Esophagus squamous epithelium (tissue), 5 donors: ENCODE data around the gene RGS7. TPM values are rescaled to one million over a fixed set of nuclear protein-coding genes. Genes with fewer than 3 reads are reported as not detected.
"Not testable (repeated sequence)": the region's sequence is repeated elsewhere in the genome, so short reads cannot be mapped to it uniquely, and the experiment has no call there.

ENCODE experiments used
- DNase-seq: peaks from one replicate; lab custom pipeline; 2025; lab: John Stamatoyannopoulos, UW
- H3K27ac ChIP-seq, 4 donors: fragments of 200-600 bp; sonication (generic); one replicate each; pipeline ENCODE4 v1.5.1; 2016 to 2019; ENCODE audit warnings: mild to moderate bottlenecking in 1 of 4
- H3K27me3 ChIP-seq, 4 donors: fragments of 200-600 bp; sonication (generic); 1 replicate in 3 of 4; 2 replicates in 1 of 4; pipeline versions ENCODE4 v1.5.1 to v1.6.0; 2017 to 2021; ENCODE audit warnings: antibody characterized with exemption in 1 of 4
- H3K36me3 ChIP-seq, 3 donors: fragments of 200-600 bp; sonication (generic); one replicate each; pipeline ENCODE4 v1.5.1; 2016 to 2019
- H3K4me1 ChIP-seq, 3 donors: fragments of 200-600 bp; sonication (generic); one replicate each; pipeline ENCODE4 v1.5.1; 2017 to 2019
- H3K4me3 ChIP-seq, 4 donors: fragments of 200-600 bp; sonication (generic); 1 replicate in 3 of 4; 2 replicates in 1 of 4; pipeline ENCODE4 v1.5.1; 2016 to 2019; ENCODE audit warnings: mild to moderate bottlenecking in 2 of 4, moderate library complexity in 1 of 4
- H3K9me3 ChIP-seq, 3 donors: fragments of 200-600 bp; sonication (generic); one replicate each; pipeline ENCODE4 v1.5.1; 2016 to 2019
- POLR2A ChIP-seq, 4 donors: fragments of 450-650 bp; IDR thresholded peaks; one replicate each; pipeline ENCODE4 v1.6.1; 2017; ENCODE audit warnings: antibody characterized with exemption in 4 of 4, mild to moderate bottlenecking in 4 of 4, moderate library complexity in 3 of 4
- WGBS, 2 donors: methylation state at CpG; one replicate each; pipeline ENCODE4 v1.1.5; 2018; 5-methylcytosine and 5-hydroxymethylcytosine counted together
- intact Hi-C: fragments of 100-400 bp; cut with DNase I; formaldehyde crosslinking; loops from one replicate; pipeline ENCODE4 v1.15.0; 2022
- total RNA-seq, 4 donors: library from RNA; depleted of rRNA; stranded (reverse); fragments of >200 nt; gene quantifications; one replicate each; pipeline ENCODE4 v1.1.0, GENCODE V29; 2016
- TF ChIP-seq, protein P1 (sequence below), 6 experiments: fragments of 450-650 bp in 4 of 6; fragments of 200-600 bp in 2 of 6; sonication (generic) in 2 of 6; IDR thresholded peaks; one replicate each; pipeline ENCODE4 v1.5.1; 2016 to 2019; ENCODE audit warnings: antibody characterized with exemption in 6 of 6, mild to moderate bottlenecking in 4 of 6, moderate library complexity in 4 of 6
- donor health status: DM: yes; HTN: yes; CAD: no.

RGS7 gene
- total RNA-seq, 4 donors from 2014 or later: not detected

DNA sequence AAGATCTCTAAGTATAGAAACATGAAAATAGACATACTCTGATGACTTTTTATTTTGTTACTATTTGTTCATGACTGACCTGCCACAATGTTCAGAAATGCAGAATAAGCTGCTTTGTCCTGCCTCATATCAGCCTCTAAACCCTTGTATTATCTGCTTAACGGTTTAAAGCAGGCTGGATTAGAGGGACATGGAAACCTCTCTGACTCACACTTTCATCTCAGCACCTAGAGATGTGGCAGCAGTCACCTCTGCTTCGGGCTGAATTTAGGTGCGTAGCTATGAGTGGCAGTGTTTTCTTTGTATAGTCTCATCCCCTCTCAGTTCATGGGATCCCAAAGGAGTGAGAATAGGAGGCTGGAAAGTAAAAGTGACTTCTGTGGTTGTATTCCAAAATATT lies 255.4 kb downstream of the RGS7 start:
- intact Hi-C loops: no loop called here
- DNase-seq: no peak

DNA sequence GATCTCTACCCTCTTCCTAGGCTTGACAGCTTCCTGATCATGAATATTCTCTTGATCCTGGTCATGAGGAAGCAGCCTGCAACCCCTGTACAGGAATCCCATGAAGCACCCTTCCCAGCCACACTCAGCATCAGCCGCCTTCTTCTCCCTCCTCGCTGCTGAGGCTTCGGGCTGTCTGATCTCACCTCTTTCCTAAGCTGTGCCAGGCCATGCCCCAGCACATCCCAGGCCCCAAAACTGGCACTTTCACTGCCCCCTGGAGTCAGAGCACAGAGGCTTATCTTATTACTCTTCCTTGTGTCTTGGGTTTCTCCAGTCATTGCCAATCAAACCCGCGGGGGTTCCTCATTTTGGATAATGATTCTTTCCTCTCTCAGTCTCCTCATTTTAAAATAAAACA lies 259.5 kb downstream of the RGS7 start:
- Histone ChIP-seq H3K36me3 (no peaks in the 10 kb centered on the region), H3K9me3 (no peaks in the 10 kb centered on the region), H3K27me3 (no peaks in the 10 kb centered on the region), H3K4me1 (no peaks in the 10 kb centered on the region), H3K4me3 (no peak overlapping the region), H3K27ac (no peak overlapping the region)
- no peak for DNase-seq
- 80 to 93% methylated on average over 5 of the region's 5 CpGs for WGBS, 2 donors
- TF ChIP-seq POLR2A (IDR thresholded peaks at IDR 0.05): no peak
- TF ChIP-seq, protein P1, sequence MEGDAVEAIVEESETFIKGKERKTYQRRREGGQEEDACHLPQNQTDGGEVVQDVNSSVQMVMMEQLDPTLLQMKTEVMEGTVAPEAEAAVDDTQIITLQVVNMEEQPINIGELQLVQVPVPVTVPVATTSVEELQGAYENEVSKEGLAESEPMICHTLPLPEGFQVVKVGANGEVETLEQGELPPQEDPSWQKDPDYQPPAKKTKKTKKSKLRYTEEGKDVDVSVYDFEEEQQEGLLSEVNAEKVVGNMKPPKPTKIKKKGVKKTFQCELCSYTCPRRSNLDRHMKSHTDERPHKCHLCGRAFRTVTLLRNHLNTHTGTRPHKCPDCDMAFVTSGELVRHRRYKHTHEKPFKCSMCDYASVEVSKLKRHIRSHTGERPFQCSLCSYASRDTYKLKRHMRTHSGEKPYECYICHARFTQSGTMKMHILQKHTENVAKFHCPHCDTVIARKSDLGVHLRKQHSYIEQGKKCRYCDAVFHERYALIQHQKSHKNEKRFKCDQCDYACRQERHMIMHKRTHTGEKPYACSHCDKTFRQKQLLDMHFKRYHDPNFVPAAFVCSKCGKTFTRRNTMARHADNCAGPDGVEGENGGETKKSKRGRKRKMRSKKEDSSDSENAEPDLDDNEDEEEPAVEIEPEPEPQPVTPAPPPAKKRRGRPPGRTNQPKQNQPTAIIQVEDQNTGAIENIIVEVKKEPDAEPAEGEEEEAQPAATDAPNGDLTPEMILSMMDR (IDR thresholded peaks at IDR 0.05): no peak
- intact Hi-C loops: no loop called here

More for the DNA sequence above, 255.4 kb downstream of the RGS7 start:
- no peak for TF ChIP-seq POLR2A (IDR thresholded peaks at IDR 0.05)
- TF ChIP-seq, protein P1 (IDR thresholded peaks at IDR 0.05): no peak
- WGBS, 2 donors: 33 to 49% methylated on average over 3 of the region's 3 CpGs
- Histone ChIP-seq H3K27ac (no peak overlapping the region), H3K4me1 (no peaks in the 10 kb centered on the region), H3K4me3 (no peak overlapping the region), H3K27me3 (no peaks in the 10 kb centered on the region), H3K36me3 (no peaks in the 10 kb centered on the region), H3K9me3 (no peaks in the 10 kb centered on the region)

DNA sequence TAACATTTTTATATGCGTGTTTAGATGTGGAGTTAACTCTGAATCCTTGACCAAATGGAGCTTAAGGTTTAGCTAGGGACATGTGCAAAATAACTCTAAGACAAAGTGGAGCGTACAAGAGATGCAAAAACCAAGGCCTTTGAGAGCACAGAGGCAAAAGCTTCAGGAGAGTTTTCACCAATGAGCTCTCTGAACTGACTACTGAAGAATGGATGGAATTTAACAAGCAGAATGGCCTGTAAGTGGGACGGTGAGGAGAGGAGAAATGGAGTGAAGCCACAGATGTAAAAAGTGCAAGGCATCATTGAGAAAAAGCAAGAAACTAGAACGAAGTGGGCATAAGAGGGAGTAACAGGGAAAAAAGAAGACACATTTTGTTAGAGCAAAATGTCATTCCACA lies 260.0 kb downstream of the RGS7 start:
- TF ChIP-seq POLR2A (IDR thresholded peaks at IDR 0.05): no peak
- TF ChIP-seq, protein P1 (IDR thresholded peaks at IDR 0.05): no peak
- WGBS, 2 donors: 50 to 65% methylated on average over 4 of the region's 4 CpGs
- intact Hi-C loops: no loop called here

DNA sequence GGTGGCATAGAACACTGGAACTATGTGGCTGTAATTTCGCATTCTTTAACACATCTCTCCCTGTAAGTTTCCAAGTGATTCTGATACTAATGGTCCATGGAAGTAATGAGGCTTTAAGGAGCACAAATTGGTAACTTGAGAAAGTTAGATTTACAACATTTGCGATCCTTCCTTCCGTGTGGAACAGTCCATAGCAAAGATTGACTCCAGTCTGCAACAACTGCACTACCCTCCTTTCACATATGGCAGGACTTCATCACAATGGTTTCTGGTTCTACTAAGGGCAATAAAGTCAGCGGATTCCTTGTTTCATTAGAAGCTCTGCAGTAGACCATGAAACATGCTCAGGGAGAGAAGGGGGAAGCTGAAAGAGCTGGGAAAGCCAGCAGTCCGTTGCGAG lies 261.2 kb downstream of the RGS7 start:
- H3K27ac ChIP-seq: no peak overlapping the region
- WGBS, 2 donors: 86 to 91% methylated on average over 6 of the region's 6 CpGs
- no peak for DNase-seq
- H3K36me3 ChIP-seq: no peaks in the 10 kb centered on the region
- TF ChIP-seq, protein P1 (IDR thresholded peaks at IDR 0.05): no peak
- TF ChIP-seq POLR2A (IDR thresholded peaks at IDR 0.05): no peak
- no peaks in the 10 kb centered on the region for H3K9me3 ChIP-seq
- intact Hi-C loops: no loop called here
- no peaks in the 10 kb centered on the region for H3K4me1 ChIP-seq
- H3K27me3 ChIP-seq: no peaks in the 10 kb centered on the region
- no peak overlapping the region for H3K4me3 ChIP-seq

More for the DNA sequence above, 260.0 kb downstream of the RGS7 start:
- Histone ChIP-seq H3K27ac (no peak overlapping the region), H3K9me3 (no peaks in the 10 kb centered on the region), H3K27me3 (no peaks in the 10 kb centered on the region), H3K4me3 (no peak overlapping the region), H3K36me3 (no peaks in the 10 kb centered on the region), H3K4me1 (no peaks in the 10 kb centered on the region)
- DNase-seq: no peak

DNA sequence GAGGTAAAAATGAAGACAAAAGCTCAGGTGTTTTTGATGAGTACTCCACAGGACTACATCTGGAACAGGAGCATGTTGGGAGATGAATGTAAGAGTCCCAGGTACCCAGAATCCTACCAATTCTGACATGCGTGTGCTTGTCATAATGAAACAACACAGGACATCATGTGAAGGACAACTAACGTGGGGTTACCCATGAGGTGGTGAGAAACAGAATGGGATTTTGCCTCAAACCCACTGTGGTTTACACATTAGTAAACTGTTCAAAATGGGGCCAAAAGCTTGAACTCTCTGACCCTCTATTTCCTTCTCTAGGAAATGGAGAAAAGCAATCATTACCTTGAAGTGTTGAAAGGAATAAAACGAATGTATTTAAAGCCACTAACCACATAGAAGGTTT lies 266.2 kb downstream of the RGS7 start:
- Histone ChIP-seq H3K27me3 (no peaks in the 10 kb centered on the region), H3K27ac (no peak overlapping the region), H3K9me3 (no peaks in the 10 kb centered on the region), H3K4me3 (no peak overlapping the region), H3K36me3 (no peaks in the 10 kb centered on the region), H3K4me1 (no peaks in the 10 kb centered on the region)
- DNase-seq: no peak
- WGBS, 2 donors: 61 to 74% methylated on average over 3 of the region's 3 CpGs
- TF ChIP-seq, protein P1 (IDR thresholded peaks at IDR 0.05): no peak
- no peak for TF ChIP-seq POLR2A (IDR thresholded peaks at IDR 0.05)
- intact Hi-C loops: no loop called here

DNA sequence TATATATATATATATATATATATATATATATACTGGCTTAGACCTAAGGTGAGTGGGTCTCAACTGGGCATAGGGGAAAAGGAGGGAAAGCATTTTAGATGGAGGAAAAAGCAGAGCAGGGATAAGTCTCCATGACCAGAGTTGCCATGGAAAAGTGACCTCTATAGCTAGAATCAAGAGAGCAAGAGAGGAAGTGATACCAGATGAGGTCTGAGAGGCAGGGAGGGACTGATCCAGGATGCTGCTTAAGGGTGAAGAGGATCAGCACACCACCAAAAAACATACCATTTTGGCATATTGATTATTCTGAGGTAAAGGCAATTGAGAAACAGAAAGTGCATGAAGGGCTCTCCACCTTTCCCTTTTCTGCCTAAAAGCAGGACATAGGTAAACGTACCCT lies 267.9 kb downstream of the RGS7 start:
- H3K4me3 ChIP-seq, H3K36me3 ChIP-seq, H3K4me1 ChIP-seq, intact Hi-C loops, H3K9me3 ChIP-seq, H3K27me3 ChIP-seq, H3K27ac ChIP-seq, DNase-seq: not testable (repeated sequence)
- 59 to 65% methylated on average over 1 of the region's 1 CpG for WGBS, 2 donors

DNA sequence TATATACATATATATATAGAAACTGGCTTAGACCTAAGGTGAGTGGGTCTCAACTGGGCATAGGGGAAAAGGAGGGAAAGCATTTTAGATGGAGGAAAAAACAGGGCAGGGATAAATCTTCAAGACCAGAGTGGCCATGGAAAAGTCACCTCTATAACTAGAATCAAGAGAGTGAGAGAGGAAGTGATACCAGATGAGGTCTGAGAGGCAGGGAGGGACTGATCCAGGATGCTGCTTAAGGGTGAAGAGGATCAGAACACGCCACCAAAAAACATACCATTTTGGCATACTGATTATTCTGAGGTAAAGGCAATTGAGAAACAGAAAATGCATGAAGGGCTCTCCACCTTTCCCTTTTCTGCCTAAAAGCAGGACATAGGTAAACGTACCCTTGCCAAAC lies 268.9 kb downstream of the RGS7 start:
- H3K9me3 ChIP-seq, H3K4me3 ChIP-seq, DNase-seq, H3K27ac ChIP-seq, H3K36me3 ChIP-seq, H3K27me3 ChIP-seq, H3K4me1 ChIP-seq, intact Hi-C loops: not testable (repeated sequence)
- WGBS, 2 donors: 33 to 63% methylated on average over 2 of the region's 2 CpGs
